T47D (cell line): ENCODE data around the gene CCDC182.

Source experiments
- DNase-seq, 2 experiments: peaks; one replicate each; pipeline versions ENCODE4 v3.0.0 to v3.0.0-alpha.2; 2011 to 2012; ENCODE audit warnings: low read depth in 1 of 2, low spot score in 1 of 2
- JUND ChIP-seq: IDR thresholded peaks from 2 replicates; pipeline ENCODE4 v1.6.1; 2012; ENCODE audit warnings: low read depth
- in situ Hi-C: cut with HindIII; loops from 2 replicates; pipeline ENCODE4 v1.10.0; 2016; ENCODE audit warnings: low sequenced_read_pairs, low pct_unique_long_range_greater_than_20kb

CCDC182 gene

DNA sequence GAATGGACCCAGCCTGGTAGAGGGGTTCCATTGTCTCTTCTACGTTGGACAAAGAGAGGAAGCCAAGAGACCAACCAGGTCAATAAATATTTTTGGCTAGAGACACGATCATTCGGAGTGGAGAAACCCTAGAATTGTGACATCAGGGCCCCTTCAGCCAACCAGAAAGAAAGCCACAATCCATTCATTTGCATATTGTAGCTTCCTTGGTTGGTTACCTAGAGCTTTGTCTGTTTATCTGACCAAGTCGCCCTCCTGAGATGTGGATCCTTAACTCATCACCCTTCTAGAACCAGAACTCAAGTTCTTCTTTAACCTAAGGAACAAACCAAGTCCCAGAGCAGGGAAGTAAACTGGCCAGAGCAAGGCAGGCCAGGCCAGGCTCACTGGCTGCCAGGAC, at the start of gene CCDC182:
Gene CCDC182, minus strand, starts transcription at position 58 of the 400 bp plus-strand sequence. Its CDS starts 27 bp downstream, at position 31.
- no peak for DNase-seq
- in situ Hi-C loops: no loop called here
- no peak for TF ChIP-seq JUND

DNA sequence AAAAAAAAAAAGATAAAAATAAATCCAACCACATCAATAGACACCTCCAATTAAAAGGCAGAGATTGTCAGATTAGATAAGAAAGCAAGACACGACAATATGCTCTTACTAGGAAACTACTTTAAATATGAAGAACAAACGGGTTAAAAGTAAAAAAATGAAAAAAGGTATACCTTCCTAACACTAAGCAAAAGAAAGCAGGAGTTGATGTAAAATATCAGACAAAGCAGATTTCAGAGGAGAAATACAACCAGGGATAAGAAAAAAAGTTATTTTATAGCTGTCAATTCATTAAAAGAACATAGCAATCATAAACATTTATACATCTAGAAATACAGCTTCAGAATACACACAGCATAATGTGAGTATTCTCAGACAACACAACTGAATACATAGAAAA, 49.7 kb upstream of the CCDC182 start:
- TF ChIP-seq JUND: no peak
- DNase-seq: no peak
- in situ Hi-C loops: no loop called here

DNA sequence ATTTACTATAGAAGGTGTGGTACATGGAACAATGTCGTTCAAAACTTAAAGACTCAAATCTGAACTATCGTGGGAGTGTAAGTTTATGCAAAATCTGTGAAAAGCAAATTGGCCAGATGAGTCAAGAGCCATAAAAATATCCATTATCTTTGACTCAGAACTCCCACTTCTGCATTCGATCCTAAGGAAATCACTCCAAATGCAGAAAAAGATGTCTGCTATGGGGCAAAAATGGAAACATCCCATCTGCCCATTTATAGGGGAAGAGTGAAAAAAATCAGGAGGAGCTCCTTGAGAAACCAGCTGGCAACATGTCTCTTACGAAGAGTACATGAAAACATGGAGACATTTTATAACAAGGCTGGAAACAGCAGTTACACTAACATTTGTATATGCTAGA, 43.6 kb upstream of the CCDC182 start:
- no peak for TF ChIP-seq JUND
- no peak for DNase-seq
- in situ Hi-C loops: no loop called here

DNA sequence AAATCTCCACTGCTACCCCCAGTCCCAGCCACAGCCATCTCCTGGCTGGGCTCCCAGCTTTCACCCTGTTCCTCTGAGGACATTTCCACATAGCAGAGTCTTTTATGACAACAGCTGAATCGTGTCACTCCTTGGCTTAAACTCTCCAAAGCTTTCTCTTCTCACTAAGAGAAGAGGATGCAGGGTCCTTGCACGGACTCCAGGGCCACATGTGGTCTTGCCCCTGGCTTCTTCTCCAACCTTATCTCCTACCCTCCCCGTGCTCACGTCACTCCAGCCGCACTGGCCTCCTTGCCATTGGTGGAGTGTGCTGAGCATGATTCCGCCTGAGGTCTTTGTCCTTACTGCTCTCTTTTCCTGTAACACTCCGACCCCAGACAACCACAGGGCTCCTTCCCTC, 39.9 kb upstream of the CCDC182 start:
- DNase-seq: no peak
- in situ Hi-C loops: no loop called here
- no peak for TF ChIP-seq JUND

DNA sequence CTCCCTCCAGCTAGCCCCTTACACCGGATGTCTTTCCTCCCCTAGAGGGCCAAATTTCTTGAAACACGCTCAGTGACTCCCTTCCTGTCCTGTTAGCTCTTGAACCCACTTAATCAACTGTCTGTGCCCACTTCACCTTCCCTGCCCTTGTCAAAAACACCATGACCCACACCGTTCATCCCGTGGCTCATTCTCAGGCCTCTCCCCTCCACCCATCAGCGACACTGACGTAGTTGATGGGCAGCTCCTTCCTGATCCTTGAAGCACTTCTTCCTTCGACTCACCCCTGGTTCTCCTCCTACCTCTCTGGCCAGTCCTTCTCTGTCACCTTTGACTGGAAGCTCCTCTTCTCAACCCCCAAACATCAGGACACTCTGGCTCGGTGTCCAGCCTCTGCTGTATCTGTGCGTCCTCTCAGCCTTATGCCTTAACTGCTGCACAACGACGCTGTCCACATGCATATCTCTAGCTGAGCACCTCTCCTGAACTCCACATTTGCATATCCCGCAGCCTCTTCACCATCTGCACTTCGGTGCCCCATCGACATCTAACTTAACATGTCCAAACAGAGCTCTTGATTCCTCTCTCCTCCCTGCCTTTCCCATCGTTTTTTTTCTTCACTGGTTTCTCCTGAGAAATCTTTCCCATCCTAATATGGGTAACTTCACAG, 39.3 kb upstream of the CCDC182 start:
- in situ Hi-C loops: no loop called here
- DNase-seq: no peak
- no peak for TF ChIP-seq JUND

DNA sequence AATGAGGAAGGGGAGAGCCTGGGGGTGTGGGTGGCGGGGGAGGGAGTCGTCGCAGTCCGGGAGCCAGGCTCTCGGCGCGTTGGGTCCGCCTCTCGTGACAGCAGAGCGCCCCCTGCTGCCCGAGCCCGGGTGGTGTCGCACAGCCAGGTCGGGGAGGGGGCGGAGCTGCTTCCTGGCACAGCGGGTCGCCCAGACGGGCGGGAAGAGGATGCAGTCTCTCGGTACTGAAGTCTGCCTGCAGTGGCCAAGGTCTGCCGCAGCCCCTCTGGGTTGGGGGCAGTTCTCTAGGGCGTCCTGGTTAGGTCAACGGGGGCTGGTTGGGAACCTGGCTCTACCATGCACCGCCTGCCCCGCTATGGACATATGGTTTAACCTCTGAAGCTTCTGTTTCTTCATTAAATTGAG, 38.2 kb upstream of the CCDC182 start:
- TF ChIP-seq JUND: no peak
- peak; percentile 27 to 66 for DNase-seq
- in situ Hi-C loops: no loop called here

DNA sequence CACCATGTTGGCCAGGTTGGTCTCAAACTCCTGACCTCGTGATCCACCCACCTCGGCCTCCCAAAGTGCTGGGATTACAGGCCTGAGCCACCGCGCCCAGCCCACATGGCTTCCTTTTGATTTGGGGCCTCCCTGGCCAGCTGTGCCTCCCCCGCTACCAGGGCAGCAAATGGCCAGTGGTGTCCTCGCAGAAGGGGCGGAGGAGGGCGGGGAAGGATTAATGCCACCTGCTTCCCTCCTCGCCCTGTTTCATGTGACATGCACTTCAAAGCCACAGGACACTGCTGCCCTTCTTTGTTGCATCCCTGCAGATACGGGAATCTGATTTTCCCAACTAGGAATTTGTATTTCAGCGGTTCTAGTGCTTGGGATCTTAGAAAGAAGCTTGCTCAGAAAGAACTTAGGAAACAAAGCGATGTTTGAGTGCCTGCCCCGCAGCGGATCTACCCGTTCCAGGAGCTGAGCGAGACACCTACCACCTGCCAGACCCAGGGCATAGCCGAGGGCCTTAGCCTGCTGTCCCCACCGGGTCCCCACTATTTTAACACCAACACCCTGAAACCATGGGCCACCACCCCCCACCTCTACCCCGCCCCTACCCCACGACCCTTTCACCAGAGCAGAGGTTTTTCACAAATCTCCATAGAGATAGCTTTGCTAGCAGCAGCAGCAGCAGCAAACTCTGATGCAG, 37.7 kb upstream of the CCDC182 start:
- in situ Hi-C loops: no loop called here
- DNase-seq: no peak
- TF ChIP-seq JUND: no peak

DNA sequence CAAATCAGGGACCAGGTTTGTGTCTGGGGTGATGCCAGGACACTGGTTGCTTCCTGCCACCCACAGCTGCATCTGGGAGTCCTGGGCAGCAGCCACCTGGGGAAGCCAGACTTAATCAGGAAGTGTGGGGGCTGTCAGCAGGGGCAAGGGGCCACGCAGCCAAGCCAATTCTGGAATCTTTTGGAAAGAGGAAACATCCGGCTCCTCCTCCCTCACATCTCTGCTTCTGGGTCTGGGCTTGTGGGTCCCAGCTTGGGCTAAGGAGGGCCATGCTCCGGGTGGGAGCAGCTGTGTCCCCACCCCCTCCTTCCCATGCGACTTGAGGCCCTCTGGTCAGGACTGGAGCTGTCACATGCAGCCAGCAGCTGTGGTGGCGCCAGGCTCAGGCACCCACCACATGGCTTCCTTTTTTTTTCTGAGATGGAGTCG, 37.0 kb upstream of the CCDC182 start:
- TF ChIP-seq JUND: no peak
- DNase-seq: no peak
- in situ Hi-C loops: no loop called here

DNA sequence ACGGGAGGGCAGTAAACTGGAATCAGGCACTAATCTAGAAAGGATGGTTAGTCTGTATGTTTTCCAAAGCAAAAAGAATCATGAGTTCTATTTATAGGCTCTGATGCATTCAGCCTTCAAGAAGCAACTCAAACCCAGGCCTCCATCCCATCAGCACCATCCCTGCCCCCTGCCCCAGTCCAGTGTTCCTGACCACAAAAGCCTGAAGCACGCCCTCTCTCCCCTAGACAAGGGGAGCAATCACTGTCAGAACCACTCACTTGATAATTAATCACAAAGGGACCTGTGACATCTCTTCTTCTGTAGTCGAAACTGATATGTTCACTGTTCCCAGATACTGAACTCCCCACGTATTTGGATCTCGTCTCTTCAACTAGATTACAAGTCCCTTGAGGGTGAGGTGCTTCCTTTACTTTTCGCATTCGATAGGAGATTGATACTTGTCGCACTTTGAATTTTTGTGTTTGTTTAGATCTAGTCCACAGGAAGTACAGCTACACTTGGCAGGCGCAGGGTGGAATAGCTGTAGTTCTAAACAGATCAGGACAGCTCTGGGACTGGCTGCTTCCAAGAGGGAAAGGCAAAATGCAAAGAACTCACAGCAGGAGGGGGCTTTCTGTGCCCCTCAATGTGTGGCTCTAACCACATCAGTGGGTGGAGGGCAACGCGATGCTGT, 36.4 kb upstream of the CCDC182 start:
- in situ Hi-C loops: no loop called here
- DNase-seq: no peak
- no peak for TF ChIP-seq JUND

DNA sequence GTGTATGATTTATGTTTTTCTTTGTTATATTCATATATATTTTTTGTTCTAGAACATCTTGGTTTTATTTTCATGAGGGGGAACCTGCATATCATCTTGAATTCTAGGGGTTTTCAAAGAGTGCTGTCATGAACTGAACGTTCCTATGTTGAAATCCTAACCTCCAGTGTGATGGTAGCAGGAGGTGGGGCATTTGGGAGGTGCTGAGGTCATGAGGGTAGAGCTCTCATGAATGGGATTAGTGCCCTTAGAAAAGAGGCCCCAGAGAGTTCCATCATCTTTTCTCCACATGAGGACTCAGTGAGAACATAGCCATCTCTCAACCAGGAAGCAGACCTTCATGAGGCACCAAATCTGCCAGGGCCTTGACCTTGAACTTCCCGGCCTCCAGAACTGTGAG, 34.6 kb upstream of the CCDC182 start:
- TF ChIP-seq JUND: no peak
- DNase-seq: no peak
- in situ Hi-C loops: no loop called here

DNA sequence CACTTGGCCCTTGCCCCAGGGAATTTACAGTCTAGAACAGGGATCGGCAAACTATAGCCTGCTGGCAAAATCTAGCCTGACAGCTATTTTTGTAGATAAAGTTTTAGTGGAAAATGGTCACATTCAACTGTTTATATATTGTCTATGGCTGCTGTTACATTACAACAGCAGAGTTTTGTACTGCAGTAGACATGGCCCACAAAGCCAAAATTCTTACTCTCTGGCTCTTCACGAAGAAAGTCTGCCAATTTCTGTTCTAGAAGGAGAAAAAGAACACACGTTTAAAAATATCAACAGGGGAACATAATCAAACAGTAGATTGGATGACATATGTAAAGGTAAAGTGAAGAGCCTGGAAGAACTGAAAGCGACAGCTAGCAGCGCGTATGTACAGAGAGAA, 33.2 kb upstream of the CCDC182 start:
- in situ Hi-C loops: no loop called here
- DNase-seq: no peak
- TF ChIP-seq JUND: no peak

DNA sequence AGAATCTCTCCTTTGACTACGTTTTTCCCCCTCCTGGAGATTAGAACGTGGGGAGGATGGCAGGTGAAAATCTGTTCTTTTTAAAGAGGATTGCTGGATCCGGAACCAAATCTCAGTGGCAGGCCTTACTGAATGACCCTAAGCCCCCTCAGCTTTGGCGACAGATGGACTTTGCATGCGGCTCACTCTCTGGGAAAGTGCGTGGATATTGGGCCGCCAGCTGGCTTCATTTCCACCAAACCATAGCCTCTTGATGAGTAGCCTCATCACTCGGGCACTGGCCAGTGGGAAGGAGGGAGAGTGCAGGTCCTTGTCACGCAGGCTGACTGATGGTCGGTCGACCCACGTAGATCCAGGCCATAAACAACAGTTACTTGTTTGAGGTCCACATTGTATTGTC, 31.3 kb upstream of the CCDC182 start:
- DNase-seq: no peak
- no peak for TF ChIP-seq JUND
- in situ Hi-C loops: no loop called here

DNA sequence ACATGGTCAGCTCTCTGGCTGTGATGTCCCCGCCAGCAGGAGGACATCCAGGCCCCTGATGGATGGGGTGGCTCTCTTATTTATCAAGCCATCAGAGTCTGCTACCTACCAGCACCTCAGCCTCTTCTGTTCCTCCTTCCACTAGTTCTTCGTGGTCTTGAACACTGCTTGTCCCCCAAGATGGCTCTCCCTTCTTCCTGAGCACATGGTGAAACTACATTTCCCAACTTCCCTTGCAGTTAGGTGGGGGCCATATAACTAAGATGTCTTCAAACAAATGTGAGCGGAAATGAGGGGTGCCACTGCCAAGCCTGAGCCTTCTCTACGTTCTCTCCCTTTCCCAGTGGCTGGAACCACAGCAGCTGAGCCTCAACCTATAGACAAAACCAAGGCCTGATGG, 29.8 kb upstream of the CCDC182 start:
- DNase-seq: no peak
- in situ Hi-C loops: no loop called here
- TF ChIP-seq JUND: no peak
